A549 (cell line): ENCODE data around the gene OOSP1. TPM values are rescaled to one million over a fixed set of nuclear protein-coding genes. Genes with fewer than 3 reads are reported as not detected.

Source experiments
- ATAC-seq, 2 experiments: fragments of 200-7000 bp in 1 of 2; fragments of >200 bp in 1 of 2; cut with Nextera tagmentation in 1 of 2; cut with Tn5 transposase in 1 of 2; 3 replicates each; pipeline versions ENCODE4 v1.8.0 to v1.9.1; 2018 to 2020; ENCODE audit warnings: mild to moderate bottlenecking in 1 of 2, moderate library complexity in 1 of 2
- CTCF ChIA-PET: fragments of 300-600 bp; sonication (Branson Sonifier 250); formaldehyde crosslinking; extraction: SDS; loops from one replicate; lab custom pipeline; 2021; ENCODE audit warnings: antibody characterized with exemption, inconsistent platforms; lab: Yijun Ruan, JAX
- POLR2A ChIA-PET: fragments of 350-600 bp; formaldehyde crosslinking; extraction: SDS; loops from one replicate; lab custom pipeline; 2021; ENCODE audit warnings: antibody characterized with exemption, inconsistent platforms; lab: Yijun Ruan, JAX
- DNase-seq, 2 experiments: peaks; one replicate each; pipeline versions ENCODE4 v3.0.0 to v3.0.0-alpha.2; 2011 to 2016; ENCODE audit warnings: low read depth in 1 of 2, low spot score in 1 of 2
- FAIRE-seq: peaks from 2 replicates; lab custom pipeline; 2011; peaks lifted over from hg19 to GRCh38; lab: Jason Lieb, UNC
- H3K27ac ChIP-seq, 2 experiments: fragments of >200 bp; sonication (Bioruptor Twin); formaldehyde crosslinking; 3 replicates each; pipeline ENCODE4 v1.5.1; 2016 to 2017
- H3K4me1 ChIP-seq: fragments of >200 bp; sonication (Bioruptor Twin); formaldehyde crosslinking; 3 replicates; pipeline ENCODE4 v1.6.1; 2016
- H3K4me2 ChIP-seq: fragments of >200 bp; sonication (Bioruptor Twin); formaldehyde crosslinking; 3 replicates; pipeline ENCODE4 v1.6.1; 2016
- H3K4me3 ChIP-seq: fragments of >200 bp; sonication (Bioruptor Twin); formaldehyde crosslinking; 3 replicates; pipeline ENCODE4 v1.5.1; 2016
- H3K9me3 ChIP-seq: fragments of >200 bp; sonication (Bioruptor Twin); formaldehyde crosslinking; 3 replicates; pipeline ENCODE4 v1.6.1; 2016
- BCL3 ChIP-seq: fragments of >200 bp; sonication (Bioruptor Twin); formaldehyde crosslinking; IDR thresholded peaks from 3 replicates; pipeline ENCODE4 v1.6.1; 2016
- CBX2 ChIP-seq: fragments of 200-600 bp; sonication (generic); IDR thresholded peaks from 2 replicates; pipeline ENCODE4 v1.6.1; 2016; ENCODE audit warnings: low read depth, mild to moderate bottlenecking, borderline replicate concordance
- CBX8 ChIP-seq: fragments of 200-600 bp; sonication (generic); IDR thresholded peaks from 2 replicates; pipeline ENCODE4 v1.6.1; 2016
- CHD4 ChIP-seq: fragments of 200-600 bp; sonication (generic); IDR thresholded peaks from 2 replicates; pipeline ENCODE4 v1.6.1; 2016; ENCODE audit warnings: antibody characterized with exemption, mild to moderate bottlenecking, borderline replicate concordance
- EHF ChIP-seq: fragments of 250-450 bp; sonication (Bioruptor Pico); IDR thresholded peaks from 2 replicates; pipeline ENCODE4 v1.5.0; 2020; ENCODE audit warnings: mild to moderate bottlenecking
- EHMT2 ChIP-seq: fragments of 200-600 bp; sonication (generic); IDR thresholded peaks from 2 replicates; pipeline ENCODE4 v1.6.1; 2016; ENCODE audit warnings: antibody characterized with exemption, low read depth, mild to moderate bottlenecking, moderate library complexity
- ESRRA ChIP-seq: fragments of 150-350 bp; IDR thresholded peaks from 2 replicates; pipeline ENCODE4 v1.6.1; 2014; ENCODE audit warnings: mild to moderate bottlenecking, low read length, borderline replicate concordance
- FOSB ChIP-seq: fragments of 250-450 bp; sonication (Bioruptor Pico); IDR thresholded peaks from 2 replicates; pipeline ENCODE4 v1.5.0; 2020; ENCODE audit warnings: mild to moderate bottlenecking, moderate library complexity
- FOSL2 ChIP-seq, 2 experiments: fragments of 450-650 bp in 1 of 2; fragments of >200 bp in 1 of 2; sonication (Bioruptor Twin) in 1 of 2; formaldehyde crosslinking; IDR thresholded peaks; 2 replicates each; pipeline versions ENCODE4 v1.5.0 to v1.6.1; 2016 to 2020; ENCODE audit warnings: mild to moderate bottlenecking in 1 of 2, moderate library complexity in 1 of 2
- GATA3 ChIP-seq: IDR thresholded peaks from 2 replicates; pipeline ENCODE4 v1.6.1; 2012; ENCODE audit warnings: borderline replicate concordance
- HES2 ChIP-seq: fragments of >200 bp; sonication (Bioruptor Twin); formaldehyde crosslinking; IDR thresholded peaks from 2 replicates; pipeline ENCODE4 v1.6.1; 2016
- HEYL ChIP-seq: fragments of 250-450 bp; sonication (Bioruptor Pico); IDR thresholded peaks from 2 replicates; pipeline ENCODE4 v1.8.0; 2021; ENCODE audit warnings: mild to moderate bottlenecking, moderate library complexity
- JUN ChIP-seq, 2 experiments: fragments of >200 bp; sonication (Bioruptor Twin); formaldehyde crosslinking; IDR thresholded peaks; 2 replicates in 1 of 2; 3 replicates in 1 of 2; pipeline ENCODE4 v1.6.1; 2016 to 2017
- KDM1A ChIP-seq: fragments of 200-600 bp; sonication (generic); IDR thresholded peaks from 2 replicates; pipeline ENCODE4 v1.6.1; 2016; ENCODE audit warnings: low read depth, mild to moderate bottlenecking
- MAFK ChIP-seq: fragments of 450-650 bp; IDR thresholded peaks from 2 replicates; pipeline ENCODE4 v1.6.1; 2014; ENCODE audit not compliant: partially characterized antibody
- MYC ChIP-seq: IDR thresholded peaks from 2 replicates; pipeline ENCODE4 v1.6.1; 2012; ENCODE audit warnings: mild to moderate bottlenecking, inconsistent platforms, low read length, improper control_type of control experiment, borderline replicate concordance
- NFE2L2 ChIP-seq: fragments of 150-350 bp; conservative IDR thresholded peaks from 2 replicates; pipeline ENCODE4 v1.6.1; 2014; ENCODE audit warnings: low read length
- NPAS2 ChIP-seq: fragments of 250-450 bp; sonication (Bioruptor Pico); IDR thresholded peaks from 2 replicates; pipeline ENCODE4 v1.8.0; 2022; ENCODE audit warnings: mild to moderate bottlenecking, moderate library complexity, borderline replicate concordance
- NR3C1 ChIP-seq: fragments of >200 bp; sonication (Bioruptor Twin); formaldehyde crosslinking; IDR thresholded peaks from 3 replicates; pipeline ENCODE4 v1.6.1; 2017
- RAD21 ChIP-seq, 2 experiments: fragments of >200 bp in 1 of 2; sonication (Bioruptor Twin) in 1 of 2; formaldehyde crosslinking in 1 of 2; IDR thresholded peaks in 1 of 2; conservative IDR thresholded peaks in 1 of 2; 2 replicates in 1 of 2; 3 replicates in 1 of 2; pipeline ENCODE4 v1.6.1; 2012 to 2018; ENCODE audit warnings: inconsistent platforms in 1 of 2
- RARB ChIP-seq: fragments of 250-450 bp; sonication (Bioruptor Pico); IDR thresholded peaks from 2 replicates; pipeline ENCODE4 v1.8.0; 2021; ENCODE audit warnings: mild to moderate bottlenecking, moderate library complexity
- REST ChIP-seq: fragments of 200-600 bp; sonication (generic); IDR thresholded peaks from 2 replicates; pipeline ENCODE4 v1.6.1; 2016; ENCODE audit warnings: antibody characterized with exemption, mild to moderate bottlenecking, moderate library complexity
- RFX5 ChIP-seq: fragments of 450-650 bp; IDR thresholded peaks from 2 replicates; pipeline ENCODE4 v1.7.1; 2014; ENCODE audit warnings: antibody characterized with exemption, mild to moderate bottlenecking, moderate library complexity
- RNF2 ChIP-seq: fragments of 200-600 bp; sonication (generic); IDR thresholded peaks from 2 replicates; pipeline ENCODE4 v1.6.1; 2016; ENCODE audit warnings: low read depth, mild to moderate bottlenecking, antibody characterized with exemption, moderate library complexity, borderline replicate concordance
- ZC3H11A ChIP-seq: fragments of 450-650 bp; IDR thresholded peaks from 2 replicates; pipeline ENCODE4 v1.6.1; 2014; ENCODE audit warnings: antibody characterized with exemption, mild to moderate bottlenecking
- ZFP36 ChIP-seq: fragments of 450-650 bp; IDR thresholded peaks from 2 replicates; pipeline ENCODE4 v1.6.1; 2014; ENCODE audit warnings: borderline replicate concordance; ENCODE audit not compliant: partially characterized antibody
- WGBS: methylation state at CpG from one replicate; pipeline ENCODE4 v1.1.6; 2017; ENCODE audit errors: missing lambda C conversion rate; 5-methylcytosine and 5-hydroxymethylcytosine counted together
- polyA plus RNA-seq, 4 experiments: library from polyadenylated mRNA; depleted of rRNA in 3 of 4; stranded (reverse); fragments of >200 nt; fragmentation: RNase III in 1 of 4; extraction: RNeasy Plus Mini Kit Qiagen cat#74134 plus additional on column Dnase treatment in 1 of 4; gene quantifications; 2 replicates in 3 of 4; 3 replicates in 1 of 4; pipeline ENCODE4 v1.2.3, GENCODE V29; 2011 to 2017

The OOSP1 gene
- polyA plus RNA-seq, 2 of the 4 experiments (the other 2 are of a cell fraction), result not detected

GRCh38 chr11:59999691-60000090 is 61.5 kb downstream of the OOSP1 start (continued):
- TF ChIP-seq HES2 (no peak), GATA3 (no peak), RAD21 (conservative IDR thresholded peaks at IDR 0.05 in 1 of 2, IDR thresholded peaks at IDR 0.05 in 1 of 2) (no peak), CHD4 (no peak), FOSL2 (IDR thresholded peaks at IDR 0.05) (no peak), FOSL2 (CRISPR knock-in tag; IDR thresholded peaks at IDR 0.05) (no peak), ZFP36 (no peak), JUN (IDR thresholded peaks at IDR 0.05) (no peak), BCL3 (no peak), NR3C1 (no peak), CBX8 (no peak)
- TF ChIP-seq, all 56 proteins: peak for 0

GRCh38 chr11:60003729-60004128 is 65.5 kb downstream of the OOSP1 start:
- ChIA-PET POLR2A (no interaction called here), CTCF (no interaction called here)
- no peak overlapping the region for H3K4me2 ChIP-seq
- no peak overlapping the region for H3K27ac ChIP-seq
- ATAC-seq, result no peak
- no peak for TF ChIP-seq KDM1A
- TF ChIP-seq NPAS2 (CRISPR knock-in tag), result no peak
- no peak for TF ChIP-seq RFX5
- TF ChIP-seq HEYL (CRISPR knock-in tag), result no peak
- no peak for TF ChIP-seq EHF (CRISPR knock-in tag)
- TF ChIP-seq CBX2, result no peak
- no peak for TF ChIP-seq NFE2L2
- no peak for TF ChIP-seq RAD21 (conservative IDR thresholded peaks at IDR 0.05 in 1 of 2, IDR thresholded peaks at IDR 0.05 in 1 of 2)
- TF ChIP-seq MAFK, result no peak
- no peak for TF ChIP-seq ESRRA
- TF ChIP-seq ZC3H11A, result no peak
- no peak for TF ChIP-seq RNF2
- no peak for TF ChIP-seq FOSB (CRISPR knock-in tag)
- TF ChIP-seq RARB, result no peak
- TF ChIP-seq EHMT2, result no peak
- no peak for TF ChIP-seq REST
- TF ChIP-seq MYC, result no peak
- WGBS, result 29% methylated on average over 2 of the region's 2 CpGs
- no peaks in the 10 kb centered on the region for H3K9me3 ChIP-seq
- no peaks in the 10 kb centered on the region for H3K4me1 ChIP-seq
- FAIRE-seq, result no peak
- DNase-seq, result peak in 1 of 2 experiments; percentile 21
- H3K4me3 ChIP-seq, result no peak overlapping the region
